Breast epithelium (tissue), 3 donors: ENCODE data around the gene GNB1.

ENCODE experiments used
- CTCF ChIP-seq, 3 donors: fragments of 450-650 bp; IDR thresholded peaks; one replicate each; pipeline ENCODE4 v1.5.1; 2016 to 2017; ENCODE audit warnings: antibody characterized with exemption in 3 of 3, mild to moderate bottlenecking in 3 of 3, moderate library complexity in 3 of 3
- POLR2A ChIP-seq: fragments of 450-650 bp; IDR thresholded peaks from one replicate; pipeline ENCODE4 v1.6.1; 2016; ENCODE audit warnings: antibody characterized with exemption, mild to moderate bottlenecking, moderate library complexity

DNA sequence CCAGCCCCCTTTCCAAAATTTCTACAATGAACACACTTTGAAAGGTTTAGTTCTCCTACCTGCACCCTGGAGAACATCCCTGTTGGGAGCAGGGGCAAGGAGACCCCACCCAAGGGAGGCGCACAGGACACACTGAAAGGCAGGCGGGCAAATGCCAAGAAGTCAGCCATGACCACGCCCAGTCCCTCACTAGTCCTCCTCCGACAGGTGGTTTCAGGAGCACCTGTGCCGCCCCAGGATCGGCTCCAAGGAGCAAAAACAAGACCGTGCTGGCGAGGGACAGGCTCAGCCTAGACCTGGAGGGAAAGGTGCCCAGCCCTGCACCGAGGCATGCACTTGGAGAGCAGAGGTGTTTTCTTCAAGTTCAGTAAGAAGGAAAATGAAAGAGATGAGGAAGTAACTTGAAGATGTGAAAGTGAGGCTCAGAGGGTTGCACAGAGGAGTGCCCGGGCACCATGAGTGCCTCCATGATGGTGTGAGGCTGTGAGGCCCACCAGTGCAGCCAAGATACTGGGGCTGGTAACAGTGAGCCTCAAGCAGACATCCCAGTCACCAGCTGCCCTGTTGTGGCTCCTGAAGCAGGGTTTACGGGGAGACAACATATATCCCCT is 93.1 kb downstream of the GNB1 start:
- TF ChIP-seq CTCF (IDR thresholded peaks at IDR 0.05): no peak
- TF ChIP-seq POLR2A: no peak
